Omental fat pad (tissue), 4 donors: Measurements from ENCODE around the gene GZMH. TPM values are rescaled to one million over a fixed set of nuclear protein-coding genes. Genes with fewer than 3 reads are reported as not detected.
"Not testable (repeated sequence)": the region's sequence is repeated elsewhere in the genome, so short reads cannot be mapped to it uniquely, and the experiment has no call there.

Source experiments
- ATAC-seq: fragments of 150-250 bp; one replicate; pipeline ENCODE4 v1.9.1; 2016; ENCODE audit warnings: mild to moderate bottlenecking, moderate library complexity; ENCODE audit not compliant: low FRiP score
- DNase-seq: peaks from one replicate; pipeline ENCODE4 v3.0.0-alpha.2; 2019; ENCODE audit warnings: low spot score
- CTCF ChIP-seq, 3 donors: fragments of 450-650 bp; IDR thresholded peaks; one replicate each; pipeline ENCODE4 v1.5.1; 2016 to 2017; ENCODE audit warnings: antibody characterized with exemption in 3 of 3, mild to moderate bottlenecking in 3 of 3, moderate library complexity in 2 of 3
- total RNA-seq, 4 donors: library from RNA; depleted of rRNA; stranded (reverse); fragments of >200 nt; gene quantifications; one replicate each; pipeline ENCODE4 v1.1.0, GENCODE V29; 2016

Gene GZMH
- total RNA-seq, 4 donors from 2014 or later, result 1.4 to 2.0 TPM; not detected in 2

- ATAC-seq (no peak), DNase-seq (no peak)
- no peak for TF ChIP-seq CTCF (IDR thresholded peaks at IDR 0.05)
Observed at GRCh38 chr14:24597403-24597802, 12.1 kb downstream of the GZMH start.

- DNase-seq, result no peak
- TF ChIP-seq CTCF (IDR thresholded peaks at IDR 0.05), result no peak
- no peak for ATAC-seq
Observed at GRCh38 chr14:24595073-24595808, 14.2 kb downstream of the GZMH start.

- not testable (repeated sequence) for DNase-seq, ATAC-seq
Observed at GRCh38 chr14:24591004-24591403, 18.5 kb downstream of the GZMH start.

GRCh38 chr14:24584402-24584801, 25.1 kb downstream of the GZMH start:
- DNase-seq, ATAC-seq: not testable (repeated sequence)

GRCh38 chr14:24578558-24578957, 30.9 kb downstream of the GZMH start:
- no peak for ATAC-seq
- no peak for DNase-seq
- TF ChIP-seq CTCF (IDR thresholded peaks at IDR 0.05), result no peak

GRCh38 chr14:24576771-24577170, 32.7 kb downstream of the GZMH start:
- ATAC-seq (no peak), DNase-seq (no peak)
- TF ChIP-seq CTCF (IDR thresholded peaks at IDR 0.05), result no peak

- TF ChIP-seq CTCF (IDR thresholded peaks at IDR 0.05), result no peak
- ATAC-seq (no peak), DNase-seq (no peak)
Observed at GRCh38 chr14:24576182-24576581, 33.3 kb downstream of the GZMH start, which contains the start of gene CTSG. CTSG (minus strand) TSS chr14:24576250; CDS start chr14:24576223, 27 bp downstream.

GRCh38 chr14:24574206-24574774, 35.2 kb downstream of the GZMH start:
- no peak for TF ChIP-seq CTCF (IDR thresholded peaks at IDR 0.05)
- ATAC-seq (no peak), DNase-seq (no peak)
